ENCODE data around the gene SGMS2. TPM values are rescaled to one million over a fixed set of nuclear protein-coding genes. Genes with fewer than 3 reads are reported as not detected.

SGMS2 gene
- total and polyA plus RNA-seq, 4 donors: 10.0 to 124 (median 46.4) TPM

- H3K4me3 ChIP-seq: no peak overlapping the region
- H3K36me3 ChIP-seq (ENCODE audit: control insufficient read depth in 4 of 4, insufficient read depth in 4 of 4, low read length in 4 of 4): peaks cover 0 to 2% (median under 1%) of the 10 kb centered on the region in 4 donors
- H3K9me3 ChIP-seq (ENCODE audit: control insufficient read depth in 4 of 4, insufficient read depth in 3 of 4, low read length in 3 of 4): no peaks in the 10 kb centered on the region
- H3K9ac ChIP-seq (ENCODE audit: insufficient read depth in 1 of 2, low read length in 2 of 2): no peak overlapping the region
- 75 to 90% methylated on average over 3 of the region's 3 CpGs for WGBS, 2 donors
- DNase-seq: no peak
- H3K27me3 ChIP-seq (ENCODE audit: control insufficient read depth in 3 of 3, insufficient read depth in 3 of 3, low read length in 2 of 3): no peaks in the 10 kb centered on the region
- TF ChIP-seq, protein P1, sequence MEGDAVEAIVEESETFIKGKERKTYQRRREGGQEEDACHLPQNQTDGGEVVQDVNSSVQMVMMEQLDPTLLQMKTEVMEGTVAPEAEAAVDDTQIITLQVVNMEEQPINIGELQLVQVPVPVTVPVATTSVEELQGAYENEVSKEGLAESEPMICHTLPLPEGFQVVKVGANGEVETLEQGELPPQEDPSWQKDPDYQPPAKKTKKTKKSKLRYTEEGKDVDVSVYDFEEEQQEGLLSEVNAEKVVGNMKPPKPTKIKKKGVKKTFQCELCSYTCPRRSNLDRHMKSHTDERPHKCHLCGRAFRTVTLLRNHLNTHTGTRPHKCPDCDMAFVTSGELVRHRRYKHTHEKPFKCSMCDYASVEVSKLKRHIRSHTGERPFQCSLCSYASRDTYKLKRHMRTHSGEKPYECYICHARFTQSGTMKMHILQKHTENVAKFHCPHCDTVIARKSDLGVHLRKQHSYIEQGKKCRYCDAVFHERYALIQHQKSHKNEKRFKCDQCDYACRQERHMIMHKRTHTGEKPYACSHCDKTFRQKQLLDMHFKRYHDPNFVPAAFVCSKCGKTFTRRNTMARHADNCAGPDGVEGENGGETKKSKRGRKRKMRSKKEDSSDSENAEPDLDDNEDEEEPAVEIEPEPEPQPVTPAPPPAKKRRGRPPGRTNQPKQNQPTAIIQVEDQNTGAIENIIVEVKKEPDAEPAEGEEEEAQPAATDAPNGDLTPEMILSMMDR (IDR thresholded peaks at IDR 0.05; ENCODE audit: control extremely low read depth, extremely low read depth): no peak
- peak overlapping the region in 1 of 2 donors; percentile 83 for H3K27ac ChIP-seq (ENCODE audit: low read depth in 1 of 2, low read length in 1 of 2)
- ATAC-seq (ENCODE audit: insufficient read depth, low FRiP score): no peak
- H3K4me1 ChIP-seq (ENCODE audit: control insufficient read depth in 5 of 5, insufficient read depth in 5 of 5, low read length in 5 of 5): peaks cover 0 to 31% (median 0%) of the 10 kb centered on the region in 5 donors
Measured at GRCh38 chr4:107855723-107856122, 31.0 kb downstream of the SGMS2 start.

GRCh38 chr4:107856901-107857300 lies 32.2 kb downstream of the SGMS2 start:
- Histone ChIP-seq H3K9me3 (ENCODE audit: control insufficient read depth in 4 of 4, insufficient read depth in 3 of 4, low read length in 3 of 4) (no peaks in the 10 kb centered on the region), H3K4me1 (ENCODE audit: control insufficient read depth in 5 of 5, insufficient read depth in 5 of 5, low read length in 5 of 5) (peaks cover 0 to 32% (median 0%) of the 10 kb centered on the region in 5 donors), H3K27ac (ENCODE audit: low read depth in 1 of 2, low read length in 1 of 2) (peak overlapping the region in 1 of 2 donors; percentile 77), H3K9ac (ENCODE audit: insufficient read depth in 1 of 2, low read length in 2 of 2) (no peak overlapping the region), H3K36me3 (ENCODE audit: control insufficient read depth in 4 of 4, insufficient read depth in 4 of 4, low read length in 4 of 4) (peaks cover 0 to 5% (median under 1%) of the 10 kb centered on the region in 4 donors), H3K4me3 (no peak overlapping the region), H3K27me3 (ENCODE audit: control insufficient read depth in 3 of 3, insufficient read depth in 3 of 3, low read length in 2 of 3) (no peaks in the 10 kb centered on the region)
- DNase-seq: no peak
- no peak for ATAC-seq (ENCODE audit: insufficient read depth, low FRiP score)
- 92 to 94% methylated on average over 1 of the region's 1 CpG for WGBS, 2 donors
- TF ChIP-seq, protein P1 (IDR thresholded peaks at IDR 0.05; ENCODE audit: control extremely low read depth, extremely low read depth): no peak

DNA sequence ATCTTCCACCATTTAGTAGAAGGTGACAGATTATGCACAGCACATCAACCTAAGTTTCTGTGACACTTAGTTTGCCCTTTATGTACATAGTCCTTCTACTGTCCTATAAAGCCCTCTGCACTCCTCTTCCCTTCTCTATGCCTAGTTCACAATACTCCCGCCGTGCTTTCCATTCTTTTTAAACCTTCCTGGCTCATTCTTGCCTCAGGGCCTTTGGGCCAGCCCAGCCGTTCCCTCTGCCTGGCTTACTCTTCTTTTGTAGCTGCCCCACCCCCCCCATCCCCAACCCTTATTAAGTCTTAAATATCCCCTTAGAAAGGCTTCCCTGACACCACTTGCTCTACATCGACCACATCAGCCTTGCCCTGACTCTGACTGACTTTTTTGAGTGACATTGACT lies 33.0 kb downstream of the SGMS2 start:
- WGBS, 2 donors: 86 to 93% methylated on average over 4 of the region's 4 CpGs

More for the DNA sequence above, 33.0 kb downstream of the SGMS2 start:
- no peak overlapping the region for H3K4me3 ChIP-seq
- no peak overlapping the region for H3K9ac ChIP-seq (ENCODE audit: insufficient read depth in 1 of 2, low read length in 2 of 2)
- H3K27me3 ChIP-seq (ENCODE audit: control insufficient read depth in 3 of 3, insufficient read depth in 3 of 3, low read length in 2 of 3): no peaks in the 10 kb centered on the region
- no peaks in the 10 kb centered on the region for H3K9me3 ChIP-seq (ENCODE audit: control insufficient read depth in 4 of 4, insufficient read depth in 3 of 4, low read length in 3 of 4)
- TF ChIP-seq, protein P1 (IDR thresholded peaks at IDR 0.05; ENCODE audit: control extremely low read depth, extremely low read depth): no peak
- peaks cover 0 to 5% (median under 1%) of the 10 kb centered on the region in 4 donors for H3K36me3 ChIP-seq (ENCODE audit: control insufficient read depth in 4 of 4, insufficient read depth in 4 of 4, low read length in 4 of 4)
- peaks cover 0 to 33% (median 0%) of the 10 kb centered on the region in 5 donors for H3K4me1 ChIP-seq (ENCODE audit: control insufficient read depth in 5 of 5, insufficient read depth in 5 of 5, low read length in 5 of 5)
- H3K27ac ChIP-seq (ENCODE audit: low read depth in 1 of 2, low read length in 1 of 2): peak overlapping the region in 1 of 2 donors; percentile 63
- DNase-seq: no peak
- no peak for ATAC-seq (ENCODE audit: insufficient read depth, low FRiP score)

Measured in lung (tissue), 12 donors.